ENCODE measurements around the gene USP34.
"Not testable (repeated sequence)": the region's sequence is repeated elsewhere in the genome, so short reads cannot be mapped to it uniquely, and the experiment has no call there.

USP34 gene

DNA sequence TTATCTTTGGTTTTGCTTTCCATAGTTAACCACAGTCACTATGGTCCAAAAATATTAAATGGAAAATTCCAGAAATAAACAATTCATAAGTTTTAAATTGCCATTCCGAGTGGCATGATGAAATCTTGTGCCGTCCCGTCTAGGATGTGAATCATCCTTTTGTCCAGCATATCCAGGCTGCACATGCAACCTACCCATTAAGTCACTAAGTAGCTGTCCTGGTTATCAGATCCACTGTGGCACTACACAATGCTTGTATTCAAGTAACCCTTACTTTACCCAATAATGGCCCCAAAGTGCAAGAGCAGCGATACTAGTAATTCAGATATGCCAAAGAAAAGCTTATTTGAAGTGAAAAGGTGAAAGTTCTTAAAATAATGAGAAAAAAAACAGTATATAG lies 10.7 kb downstream of the USP34 start:
- no peak for DNase-seq (ENCODE audit: low spot score)

- no peak for DNase-seq (ENCODE audit: low spot score)
Observed at GRCh38 chr2:61456746-61457420, 14.0 kb downstream of the USP34 start.

- no peak for DNase-seq (ENCODE audit: low spot score)
Observed at GRCh38 chr2:61456070-61456745, 14.7 kb downstream of the USP34 start.

- not testable (repeated sequence) for DNase-seq (ENCODE audit: low spot score)
Observed at GRCh38 chr2:61454972-61455371, 15.9 kb downstream of the USP34 start.

DNA sequence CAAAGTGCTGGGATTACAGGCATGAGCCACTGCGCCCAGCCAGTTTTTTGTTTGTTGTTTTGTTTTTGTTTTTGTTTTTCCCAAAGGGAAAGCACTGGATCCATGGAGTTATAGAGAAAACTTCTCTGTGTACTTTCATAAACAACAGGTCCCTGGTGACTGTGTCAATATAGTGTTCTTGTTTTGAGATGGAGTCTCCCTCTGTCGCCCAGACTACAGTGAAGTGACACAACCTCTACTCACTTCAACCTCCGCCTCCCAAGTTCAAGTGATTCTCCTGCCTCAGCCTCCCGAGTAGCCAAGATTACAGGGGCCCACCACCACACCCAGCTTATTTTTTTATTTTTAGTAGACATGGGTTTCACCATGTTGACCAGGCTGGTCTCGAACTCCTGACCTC lies 16.5 kb downstream of the USP34 start:
- DNase-seq (ENCODE audit: low spot score) = no peak

- no peak for DNase-seq (ENCODE audit: low spot score)
Observed at GRCh38 chr2:61452392-61452791, 18.5 kb downstream of the USP34 start.

GRCh38 chr2:61451178-61451577 lies 19.7 kb downstream of the USP34 start:
- DNase-seq (ENCODE audit: low spot score) = no peak

- DNase-seq (ENCODE audit: low spot score) = no peak
Observed at GRCh38 chr2:61450144-61450543, 20.7 kb downstream of the USP34 start.

GRCh38 chr2:61448229-61448628 lies 22.7 kb downstream of the USP34 start:
- no peak for DNase-seq (ENCODE audit: low spot score)

GRCh38 chr2:61446971-61447370 lies 23.9 kb downstream of the USP34 start:
- not testable (repeated sequence) for DNase-seq (ENCODE audit: low spot score)

- no peak for DNase-seq (ENCODE audit: low spot score)
Observed at GRCh38 chr2:61443342-61444041, 27.4 kb downstream of the USP34 start.

GRCh38 chr2:61439241-61440002 lies 31.5 kb downstream of the USP34 start:
- no peak for DNase-seq (ENCODE audit: low spot score)

- DNase-seq (ENCODE audit: low spot score) = no peak
Observed at GRCh38 chr2:61438670-61439069, 32.2 kb downstream of the USP34 start.

- DNase-seq (ENCODE audit: low spot score) = no peak
Observed at GRCh38 chr2:61437170-61437569, 33.7 kb downstream of the USP34 start.

DNA sequence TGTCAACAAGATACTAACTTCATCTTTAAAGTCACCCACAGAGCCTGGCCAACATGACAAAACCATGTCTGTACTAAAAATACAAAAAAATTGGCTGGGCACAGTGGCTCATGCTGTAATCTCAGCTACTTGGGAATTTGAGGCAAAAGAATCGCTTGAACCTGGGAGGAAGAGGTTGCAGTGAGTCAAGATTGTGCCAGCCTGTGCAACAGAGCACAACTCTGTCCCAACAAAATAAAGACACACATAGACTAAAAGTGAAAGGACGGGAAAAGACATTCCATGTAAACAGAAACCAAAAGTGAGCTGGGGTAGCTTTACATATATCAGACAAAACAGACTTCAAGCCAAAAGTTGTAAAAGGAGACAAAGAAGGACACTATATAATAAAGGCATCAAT lies 34.8 kb downstream of the USP34 start:
- DNase-seq (ENCODE audit: low spot score) = no peak

DNA sequence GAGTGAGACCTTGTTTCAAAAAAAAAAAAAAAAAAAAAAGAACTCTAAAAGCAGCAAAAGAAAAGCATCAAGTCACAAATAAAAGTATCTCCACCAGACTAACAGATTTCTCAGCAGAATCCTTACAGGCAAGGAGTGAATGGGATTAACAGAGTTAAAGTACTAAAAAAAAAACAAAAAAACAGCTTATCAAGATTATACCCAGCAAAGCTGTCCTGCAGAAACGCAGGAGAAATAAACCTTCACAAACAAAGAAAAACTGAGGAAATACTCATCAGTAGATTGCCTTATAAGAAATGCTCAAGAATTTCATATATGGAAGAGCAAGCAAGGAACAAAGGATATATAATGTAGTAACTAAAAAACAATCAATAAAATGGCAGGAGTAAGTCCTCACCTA lies 35.6 kb downstream of the USP34 start:
- DNase-seq (ENCODE audit: low spot score) = no peak

DNA sequence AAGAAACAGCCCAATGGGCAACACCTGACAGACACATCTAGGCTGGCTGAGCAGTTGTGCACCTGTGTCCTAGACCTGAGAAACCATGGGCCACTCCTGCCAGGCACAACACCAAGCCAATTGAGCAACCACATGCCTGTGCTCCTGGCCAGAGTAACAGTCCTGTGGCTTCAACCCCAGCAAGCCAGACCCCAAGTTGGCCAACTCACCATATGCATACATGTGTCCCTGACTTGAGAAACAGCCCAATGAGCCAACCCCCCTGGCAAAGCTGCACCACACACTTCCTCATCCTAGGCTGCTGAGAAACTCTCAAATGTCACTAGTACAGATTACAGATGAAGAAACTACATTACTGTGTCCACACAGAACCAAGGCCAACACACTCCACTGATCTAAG lies 36.6 kb downstream of the USP34 start:
- DNase-seq (ENCODE audit: low spot score) = no peak

GRCh38 chr2:61433606-61434005 lies 37.3 kb downstream of the USP34 start:
- no peak for DNase-seq (ENCODE audit: low spot score)

DNA sequence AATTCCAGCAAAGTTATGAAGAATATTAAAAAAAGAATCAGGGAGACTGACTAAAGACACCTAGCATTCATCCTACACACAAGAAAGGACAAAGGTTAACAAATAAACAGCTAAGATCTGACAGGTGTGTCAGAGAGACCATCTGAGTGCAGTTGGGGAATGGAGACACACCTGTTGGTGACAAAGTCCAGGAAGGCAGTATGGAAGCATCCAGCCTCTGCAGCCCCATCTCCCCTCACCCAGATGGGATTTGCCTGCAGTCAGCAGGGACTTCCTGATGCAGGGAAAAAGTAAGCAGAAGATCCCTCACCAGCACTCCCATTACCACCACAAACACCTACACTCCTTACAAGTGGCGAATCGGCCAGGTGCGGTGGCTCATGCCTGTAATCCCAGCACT lies 37.9 kb downstream of the USP34 start:
- DNase-seq (ENCODE audit: low spot score) = no peak

GRCh38 chr2:61431345-61431744 lies 39.5 kb downstream of the USP34 start:
- no peak for DNase-seq (ENCODE audit: low spot score)

GRCh38 chr2:61426267-61426897 lies 44.5 kb downstream of the USP34 start:
- DNase-seq (ENCODE audit: low spot score) = peak; percentile 69

- no peak for DNase-seq (ENCODE audit: low spot score)
Observed at GRCh38 chr2:61425605-61426155, 45.2 kb downstream of the USP34 start.

All from ecto neural progenitor cell (in vitro differentiated cells).